Fibroblast of peridontal ligament (primary cell): ENCODE results near the gene STAT4.
A peak's percentile ranks its signal among the peaks of the same experiment; 100 is the strongest.

Experiments
- DNase-seq: peaks from one replicate; pipeline ENCODE4 v3.0.0-alpha.2; 2010; ENCODE audit errors: extremely low read depth

Gene STAT4

DNA sequence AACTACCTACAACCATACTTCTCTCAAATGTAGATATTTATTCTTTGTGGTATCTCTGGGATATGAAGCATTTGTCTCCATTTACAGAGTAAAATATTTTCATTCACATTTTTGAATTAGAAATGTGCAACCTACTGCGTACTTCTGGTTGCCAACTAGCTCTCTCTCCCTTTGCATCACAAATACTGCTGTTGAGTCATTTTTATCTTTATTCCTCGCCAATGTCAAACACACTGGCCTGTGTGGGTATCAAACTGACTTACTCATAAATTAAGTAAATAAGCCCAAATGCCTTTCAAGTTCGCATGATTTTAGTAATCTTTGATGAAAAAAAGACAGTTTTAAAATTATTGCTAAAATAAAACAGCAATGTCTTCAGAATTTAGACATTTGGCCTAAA, 67.3 kb downstream of the STAT4 start:
- no peak for DNase-seq

DNA sequence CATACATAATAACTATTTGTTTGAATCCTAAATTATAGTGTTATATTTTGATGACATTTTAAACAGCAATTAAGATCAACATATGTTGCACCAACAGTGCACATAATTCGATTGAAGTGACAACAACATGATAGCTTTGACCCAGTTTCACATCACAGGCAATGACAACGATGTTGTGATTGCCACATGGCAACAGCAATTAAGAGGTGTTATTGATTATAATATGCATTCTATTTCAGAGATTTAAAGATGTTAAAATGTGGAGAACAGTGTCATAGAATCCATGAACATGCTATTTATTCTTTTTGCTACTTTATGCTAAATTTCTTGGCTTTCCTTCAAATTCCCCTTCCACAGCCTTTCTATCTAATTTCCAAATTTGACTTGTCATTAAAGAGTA, 68.5 kb downstream of the STAT4 start:
- DNase-seq, result no peak

DNA sequence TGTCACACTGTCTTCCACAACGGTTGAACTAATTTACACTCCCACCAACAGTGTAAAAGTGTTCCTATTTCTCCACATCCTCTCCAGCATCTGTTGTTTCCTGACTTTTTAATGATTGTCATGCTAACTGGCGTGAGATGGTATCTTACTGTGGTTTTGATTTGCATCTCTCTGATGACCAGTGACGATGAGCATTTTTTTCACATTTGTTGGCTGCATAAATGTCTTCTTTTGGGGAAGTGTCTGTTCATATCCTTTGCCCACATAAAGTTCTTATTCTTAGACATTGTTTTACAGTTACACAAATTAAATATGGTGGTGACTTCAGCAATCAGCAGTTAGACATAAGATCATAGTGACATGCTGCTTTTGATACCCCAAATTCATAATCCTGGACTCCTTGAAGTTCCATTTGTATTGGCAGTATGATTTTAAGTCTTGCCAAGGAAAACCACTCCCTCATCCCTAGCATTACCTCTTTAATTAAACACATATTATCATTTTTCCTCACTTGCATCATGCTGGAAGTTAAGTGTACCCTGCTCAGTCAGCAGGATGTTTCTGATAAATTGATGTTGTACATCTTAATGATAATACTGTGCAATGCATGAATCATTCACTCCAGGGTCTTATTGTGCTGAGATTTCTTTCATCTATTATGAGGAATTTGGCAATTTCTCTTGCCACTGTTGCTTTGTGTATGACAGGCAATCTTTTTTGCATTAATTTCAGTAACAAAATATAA, 69.2 kb downstream of the STAT4 start:
- no peak for DNase-seq

DNA sequence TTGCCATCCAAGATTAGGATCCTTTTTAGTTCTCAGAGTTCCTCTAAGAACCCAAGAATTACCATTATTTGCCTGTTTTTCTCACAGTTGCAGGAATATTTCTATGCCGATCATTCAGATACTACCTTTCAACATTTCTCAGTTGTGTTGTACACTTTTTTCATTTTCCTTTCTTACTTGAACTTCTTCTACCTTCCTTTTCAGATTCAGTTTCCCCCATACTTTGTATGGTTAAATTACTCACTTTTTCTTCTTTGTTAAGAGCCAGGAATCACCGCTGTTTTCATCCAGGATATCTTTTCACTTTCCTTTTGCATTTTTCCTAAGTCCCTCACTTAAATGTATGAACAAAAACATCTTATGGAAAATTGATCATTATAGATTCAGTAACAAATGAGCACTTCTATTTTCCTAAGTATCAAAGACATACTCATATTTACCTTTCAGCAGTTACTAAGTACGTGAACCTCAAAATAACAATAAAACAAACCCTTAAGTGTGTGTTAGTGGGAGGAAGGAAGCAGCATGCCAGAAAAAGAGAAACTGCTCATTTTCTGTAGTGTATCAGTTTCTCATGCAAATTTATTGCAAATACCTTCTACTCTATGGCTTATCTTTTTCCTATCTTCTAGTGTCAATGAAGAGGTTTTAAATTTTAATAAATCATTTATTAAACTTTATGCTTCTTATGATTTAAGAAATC, 72.5 kb downstream of the STAT4 start:
- DNase-seq, result peak; percentile 36

DNA sequence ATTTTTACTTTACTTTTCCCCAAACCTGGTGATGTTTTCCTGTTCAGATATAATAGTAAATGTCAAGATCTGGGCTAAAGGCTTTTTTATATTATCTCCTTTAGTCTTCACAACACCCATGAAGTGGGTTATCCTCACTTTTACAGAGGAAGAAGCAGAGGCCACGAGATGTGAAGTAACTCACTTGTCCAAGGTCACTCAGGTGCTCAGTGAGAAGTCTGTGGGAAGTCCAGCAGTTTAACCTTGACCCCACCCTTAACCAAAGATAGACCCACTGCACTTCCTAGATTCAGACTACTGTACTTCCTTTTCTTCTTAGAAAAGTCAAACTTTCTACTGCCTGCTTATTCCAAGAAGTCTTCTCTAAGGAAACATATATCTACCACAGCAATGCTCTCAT, 80.5 kb downstream of the STAT4 start:
- DNase-seq, result no peak

DNA sequence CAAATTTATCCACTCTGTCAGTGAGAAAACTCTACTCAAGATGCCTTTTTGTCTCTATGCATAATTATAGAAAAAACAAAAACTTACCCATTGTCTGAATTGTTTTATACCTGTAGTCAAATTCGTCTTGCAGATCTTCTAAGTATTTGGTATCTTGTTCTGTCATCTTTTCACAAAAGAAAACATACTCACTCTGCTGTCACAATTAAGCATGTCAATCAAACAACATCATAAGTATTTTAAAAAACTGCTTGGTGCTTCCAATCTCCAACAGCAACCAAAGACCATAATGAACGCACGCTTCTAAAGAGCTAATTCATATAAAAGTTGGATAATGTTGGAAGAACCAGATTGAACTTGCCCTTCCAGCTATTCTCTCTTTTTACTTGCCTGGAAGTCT, 81.2 kb downstream of the STAT4 start:
- DNase-seq, result no peak

DNA sequence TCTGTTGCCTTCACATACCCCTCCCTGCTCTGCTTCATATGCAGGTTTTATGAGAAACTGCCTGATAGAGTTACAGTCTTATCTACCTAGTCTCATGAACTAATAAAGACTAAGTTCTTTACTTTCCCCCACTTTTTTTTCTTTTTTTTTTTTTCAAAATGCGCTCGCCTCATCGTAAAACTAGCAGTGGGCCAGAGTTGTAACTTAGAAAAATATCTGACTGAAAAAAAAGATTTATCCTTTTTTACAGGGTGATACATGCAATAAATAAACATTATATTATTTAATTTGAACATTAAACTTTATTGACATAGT, 83.9 kb downstream of the STAT4 start:
- no peak for DNase-seq

DNA sequence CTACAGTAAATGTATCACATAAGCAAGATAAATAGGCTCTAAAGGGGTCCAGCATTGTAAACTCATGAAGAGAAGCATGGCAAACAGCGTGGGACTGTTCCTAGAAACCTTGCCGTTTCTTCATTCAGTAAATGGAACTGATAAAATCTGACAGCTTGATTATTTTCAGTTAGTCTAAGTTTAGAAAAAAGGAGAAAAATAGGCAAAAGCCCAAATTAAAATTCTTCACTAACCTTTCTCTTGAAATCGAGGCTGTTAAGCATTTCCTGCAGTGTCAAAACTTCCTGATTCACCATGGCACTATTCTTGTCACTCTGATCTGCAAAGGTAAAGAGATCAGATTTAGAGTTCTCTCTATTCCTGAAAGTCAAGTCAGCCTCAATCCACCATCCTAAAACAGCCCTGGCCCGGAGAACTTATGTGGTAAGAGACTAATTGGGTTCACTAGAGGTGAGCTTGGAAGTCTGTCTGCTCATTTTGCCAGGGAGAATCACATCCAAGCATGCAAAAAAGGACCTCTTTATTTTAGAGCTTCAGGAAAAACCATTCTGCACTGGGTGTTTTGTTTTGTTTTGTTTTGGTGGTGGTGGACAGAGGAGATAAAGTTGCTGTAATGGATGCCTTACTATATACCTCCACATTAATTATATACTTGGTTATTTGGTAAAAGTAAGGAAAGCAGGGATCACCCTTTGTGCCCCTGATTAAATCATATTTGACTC, 84.4 kb downstream of the STAT4 start:
- DNase-seq, result no peak

DNA sequence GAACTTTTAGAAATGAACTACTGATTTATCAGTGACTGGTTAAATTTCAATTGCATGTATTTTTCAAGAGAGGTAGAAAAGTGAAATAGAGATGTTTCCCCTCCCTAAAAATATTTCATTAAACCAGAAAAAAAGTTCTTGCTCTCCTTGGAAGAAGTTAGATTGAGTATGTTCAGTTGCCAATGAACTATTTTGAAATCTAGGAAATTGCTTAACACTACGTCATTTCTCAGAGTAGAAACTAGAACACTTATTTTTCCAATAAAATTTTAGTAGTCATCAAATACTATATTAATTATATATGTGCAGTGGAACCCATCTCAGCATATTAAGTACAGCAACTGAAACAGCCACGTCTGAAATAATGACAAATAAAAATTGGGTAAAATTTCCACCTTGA, 85.0 kb downstream of the STAT4 start:
- DNase-seq, result peak; percentile 39

DNA sequence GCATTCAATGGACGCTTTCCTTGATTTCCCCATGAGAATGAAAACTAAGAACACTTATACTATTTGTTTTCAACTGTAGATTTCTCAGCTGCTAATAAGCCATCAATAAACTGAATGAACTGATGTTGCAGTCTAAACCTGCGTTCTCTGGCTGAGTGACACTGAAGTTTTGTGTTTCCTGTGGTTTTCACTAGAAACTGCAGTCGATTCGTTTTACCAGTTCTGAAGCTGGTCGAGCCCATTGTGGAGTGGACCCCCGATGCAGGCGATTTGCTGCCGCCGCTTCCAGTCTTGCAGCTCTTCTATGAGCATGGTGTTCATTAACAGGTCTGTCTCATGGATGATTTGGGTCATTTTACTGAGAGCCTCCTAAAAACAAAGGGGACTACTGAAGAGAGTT, 86.2 kb downstream of the STAT4 start:
- DNase-seq, result no peak

DNA sequence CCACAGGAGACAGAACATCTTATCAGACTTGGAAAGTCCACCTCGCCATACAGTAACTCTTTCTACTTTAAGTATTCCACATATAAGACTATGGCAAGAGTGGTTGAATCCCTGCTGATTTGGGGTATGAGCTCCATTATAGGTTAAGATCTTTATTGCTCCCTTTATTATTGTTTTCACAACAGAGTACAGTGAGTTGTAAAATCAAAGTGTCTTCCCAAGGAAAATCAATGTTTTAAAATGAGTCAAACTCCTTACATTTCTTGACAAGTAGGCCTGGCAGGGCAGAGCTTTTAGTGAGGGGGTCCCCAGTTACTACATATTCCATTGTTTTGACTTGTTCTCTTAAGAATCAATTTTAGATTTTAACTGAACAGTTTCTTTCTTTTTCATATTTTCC, 87.2 kb downstream of the STAT4 start:
- no peak for DNase-seq

DNA sequence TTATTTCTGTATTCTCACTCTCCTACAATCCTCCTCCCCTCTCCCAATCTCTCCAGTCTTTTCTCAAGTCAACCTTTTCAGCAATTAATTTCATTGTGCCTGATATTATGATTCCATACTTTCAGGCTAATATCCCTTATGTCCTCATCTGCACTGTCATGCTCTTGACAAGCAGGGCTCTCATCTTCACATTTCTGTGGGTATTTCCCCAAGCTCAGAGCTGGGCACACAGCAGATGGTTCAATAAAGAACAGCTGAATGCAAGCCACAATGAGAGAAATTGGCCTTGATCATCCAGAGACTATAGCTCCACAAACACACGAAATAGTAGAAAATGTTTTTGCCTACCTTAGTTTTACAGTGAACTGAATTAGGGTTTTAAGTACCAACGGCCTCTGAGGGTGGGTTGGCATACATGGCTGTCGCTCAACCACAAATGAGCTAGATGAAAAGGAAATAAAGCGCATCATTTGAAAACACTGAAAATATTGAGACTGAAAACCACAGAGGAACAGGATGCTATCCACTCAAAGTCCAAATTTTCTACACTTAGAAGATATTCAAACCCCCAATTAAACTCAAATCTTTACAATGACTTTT, 89.3 kb downstream of the STAT4 start:
- DNase-seq, result no peak

DNA sequence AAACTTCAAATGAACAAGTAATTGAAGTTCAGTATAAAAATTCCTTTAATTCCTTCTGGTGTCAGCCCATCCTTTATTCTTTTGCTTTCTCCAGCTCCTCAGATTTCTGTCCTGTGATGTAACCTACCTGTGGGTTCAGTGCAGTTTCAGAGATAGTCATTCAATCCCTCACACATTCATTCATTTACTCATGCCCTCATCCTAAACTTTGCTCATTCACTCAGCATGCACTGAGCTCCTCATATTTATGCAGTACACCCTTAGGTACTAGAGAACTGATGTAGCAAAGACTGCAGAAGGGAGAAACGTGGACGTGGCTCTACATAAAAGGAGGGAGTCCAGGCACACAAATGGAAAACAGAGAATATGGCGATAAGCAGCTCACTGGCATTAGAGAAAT, 91.5 kb downstream of the STAT4 start:
- no peak for DNase-seq

DNA sequence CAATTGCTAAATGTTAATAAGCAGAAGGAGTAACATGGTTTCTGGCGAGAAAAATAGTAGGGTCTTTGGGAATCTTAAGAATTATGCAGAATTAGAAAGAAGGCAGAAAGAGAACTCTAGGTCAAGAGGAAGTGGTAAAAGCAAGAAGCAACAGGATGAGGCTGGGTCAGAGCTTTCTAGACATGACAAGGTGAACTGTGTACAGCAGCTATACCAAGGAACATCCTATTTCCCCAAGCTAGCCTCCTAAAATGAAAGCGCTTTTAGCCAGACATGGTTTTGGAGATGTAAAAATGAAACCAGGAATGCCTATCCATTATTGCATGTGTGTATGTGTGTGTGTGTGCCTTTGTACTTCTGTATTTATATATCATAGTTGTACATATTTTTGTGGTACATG, 94.6 kb downstream of the STAT4 start:
- DNase-seq, result no peak

DNA sequence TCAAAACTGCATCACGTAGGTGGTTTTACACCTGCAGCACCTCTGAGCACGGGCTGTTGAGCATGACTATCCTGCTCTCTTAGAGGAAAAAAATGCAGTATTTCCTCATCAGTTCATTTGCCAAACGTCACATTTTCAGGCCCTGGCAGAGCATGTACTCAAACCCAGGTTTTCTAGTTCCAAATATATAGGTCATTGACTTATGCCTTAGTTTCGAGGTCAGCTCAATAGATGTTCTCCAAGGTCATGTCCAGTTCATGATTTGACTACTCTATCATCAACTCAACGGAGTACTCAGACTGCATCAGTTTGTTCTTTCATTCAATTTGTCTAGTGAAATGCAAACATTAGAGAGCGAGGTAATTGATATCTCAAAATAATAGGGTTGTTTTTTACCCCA, 97.5 kb downstream of the STAT4 start:
- DNase-seq, result no peak

DNA sequence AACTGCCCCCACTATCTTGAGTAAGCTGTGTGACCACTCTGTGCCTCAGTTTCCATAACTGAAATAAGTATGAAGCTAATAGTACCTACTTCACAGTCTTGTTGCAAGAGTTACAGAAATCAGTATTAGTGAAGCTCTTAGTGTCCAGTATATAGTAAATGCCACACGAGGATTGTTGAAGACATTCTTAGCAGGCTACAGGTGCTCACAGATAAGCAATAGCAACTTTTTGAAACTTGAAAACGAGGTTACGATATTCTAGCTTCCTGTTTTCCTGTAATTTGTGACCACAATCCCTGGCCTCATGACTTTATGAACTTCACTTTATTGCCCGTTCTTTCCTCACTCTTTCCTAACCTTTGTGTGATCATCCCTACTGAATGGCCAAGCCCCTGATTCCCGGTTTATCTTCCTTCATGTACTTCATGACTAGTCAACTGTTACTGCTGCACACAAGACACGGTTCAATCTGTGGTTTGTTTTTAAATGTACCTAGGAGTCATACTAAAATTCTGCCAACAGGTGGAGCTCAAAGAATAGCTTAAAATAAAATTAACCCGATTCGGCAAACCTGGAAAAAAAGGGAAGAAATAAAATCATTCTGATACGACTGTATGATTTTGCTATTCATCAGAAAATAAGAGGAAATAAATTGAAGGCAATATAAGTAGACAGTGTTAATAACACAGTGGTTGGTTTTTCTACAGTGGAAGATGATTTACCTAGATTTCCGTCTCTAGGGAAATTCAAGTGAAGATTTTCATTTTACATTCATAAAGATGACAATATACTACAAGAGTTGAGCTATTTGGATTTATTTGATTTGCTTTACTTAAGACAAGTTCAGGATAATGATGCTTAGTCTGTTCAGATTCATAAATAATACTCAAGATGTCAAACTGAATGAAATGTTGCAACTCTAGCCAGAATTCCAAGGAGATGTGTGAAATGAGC, 98.7 kb downstream of the STAT4 start:
- DNase-seq, result peak; percentile 87

DNA sequence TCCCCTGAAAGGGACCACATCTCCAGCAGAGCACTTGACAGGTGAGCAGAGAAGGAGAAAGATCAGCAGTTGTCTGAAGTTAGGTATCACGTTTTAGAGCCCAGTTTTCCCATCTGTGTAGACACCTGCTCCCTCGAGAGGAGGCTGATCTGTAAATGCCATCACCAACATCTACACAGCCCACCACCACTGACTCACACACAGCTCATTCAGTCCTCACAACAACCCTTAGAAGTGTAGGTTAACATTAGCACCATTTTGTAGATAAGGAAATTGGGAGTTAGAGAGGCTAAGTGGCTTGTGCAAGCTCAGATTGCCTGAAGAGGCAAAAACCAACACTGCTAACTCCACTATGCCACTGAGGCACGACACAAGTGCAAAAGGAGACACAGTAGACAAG, 99.6 kb downstream of the STAT4 start:
- DNase-seq, result no peak

DNA sequence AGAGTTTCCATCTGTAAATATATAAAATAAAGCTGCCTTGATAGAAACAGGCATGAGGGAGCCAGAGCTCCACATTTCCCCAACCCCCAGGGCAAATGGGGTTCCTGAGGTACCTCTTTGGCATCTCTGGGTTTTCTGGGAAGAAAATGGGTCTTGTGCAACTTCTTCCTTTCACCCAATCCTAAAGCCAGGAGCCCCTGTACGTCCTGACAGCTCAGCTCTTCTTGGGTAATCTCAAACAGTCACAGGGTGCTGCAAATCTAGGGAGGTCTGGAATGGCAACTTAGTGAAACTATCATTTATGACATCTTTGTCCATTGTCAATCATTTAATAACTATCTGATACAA, 100.2 kb downstream of the STAT4 start:
- peak; percentile 87 for DNase-seq

DNA sequence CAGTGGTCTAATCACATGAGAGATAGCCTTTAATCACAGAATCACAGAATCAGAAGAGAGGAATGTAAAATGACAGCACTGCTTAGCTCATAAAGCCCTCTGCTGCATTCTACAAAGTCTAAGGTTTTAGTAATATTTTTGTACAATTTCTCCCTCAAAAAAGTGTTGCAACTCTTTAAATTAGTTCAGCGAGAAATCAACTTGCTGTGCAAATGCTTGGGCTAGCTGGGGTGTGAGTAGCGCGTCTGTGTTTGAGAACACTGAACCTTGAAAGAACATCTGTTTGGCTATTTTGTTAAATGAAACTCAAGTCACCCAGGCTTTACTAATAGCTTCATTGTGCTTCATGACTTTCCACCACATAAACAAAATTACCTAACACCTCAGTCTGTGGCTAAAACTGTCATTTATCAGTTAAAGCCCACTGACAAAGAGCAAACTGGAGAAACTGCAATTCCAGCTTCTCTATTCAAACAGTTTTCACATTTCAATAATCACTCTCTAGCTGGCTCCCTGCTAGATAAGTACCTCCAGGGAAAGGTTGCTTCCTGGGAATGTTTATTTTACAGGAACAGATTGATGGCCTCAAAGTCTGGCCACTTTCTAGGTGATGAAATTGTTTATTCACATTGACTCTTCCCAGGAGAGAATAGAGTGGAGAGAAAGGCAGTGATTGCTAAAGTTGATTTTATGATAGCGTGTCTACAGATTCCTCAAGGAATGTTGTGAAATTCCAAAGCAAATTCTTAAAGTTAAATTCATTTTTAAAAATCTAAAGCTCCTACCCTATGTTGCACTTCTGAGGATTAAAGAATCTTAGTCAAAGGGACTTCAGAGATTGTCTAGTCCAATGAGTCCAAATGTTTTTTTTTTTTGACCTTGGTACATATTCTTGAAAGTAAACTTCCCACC, 100.8 kb downstream of the STAT4 start:
- DNase-seq, result peak; percentile 92

DNA sequence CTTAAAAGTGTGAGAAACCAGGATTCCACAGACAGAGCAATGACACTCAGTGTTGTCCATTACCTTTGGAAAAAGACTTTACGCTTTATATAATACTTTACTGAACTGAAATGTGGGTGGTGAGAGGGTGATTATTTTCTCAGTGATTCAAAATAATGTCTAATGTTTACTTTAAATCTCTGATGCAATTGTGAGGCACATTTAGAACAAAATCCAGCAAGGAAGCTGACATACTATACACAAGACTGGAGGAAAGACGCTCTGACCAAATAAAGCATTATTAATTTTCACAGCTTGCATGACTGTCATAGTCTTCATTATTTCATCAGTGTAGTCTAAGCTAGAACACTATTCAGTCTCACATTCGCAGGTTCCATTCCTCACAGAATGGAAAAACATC, 102.7 kb downstream of the STAT4 start:
- peak; percentile 69 for DNase-seq

DNA sequence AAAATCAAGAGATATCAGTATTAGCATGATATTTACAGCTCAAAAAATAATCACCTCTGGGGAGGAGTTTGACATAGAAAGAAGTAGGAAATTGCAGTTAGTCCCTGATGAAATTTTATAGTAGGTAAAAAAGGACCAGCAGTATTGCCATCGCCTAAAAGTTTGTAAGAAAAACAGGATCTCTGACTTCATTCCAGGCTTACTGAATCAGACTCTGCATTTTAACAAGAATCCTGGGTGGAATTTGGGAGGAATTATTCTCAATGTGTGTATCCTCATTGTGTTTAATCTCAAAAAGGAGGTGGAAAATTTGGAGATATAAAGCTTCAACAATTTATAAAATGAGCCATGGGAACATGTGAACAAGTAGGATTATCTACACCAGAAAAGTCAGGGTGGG, 105.7 kb downstream of the STAT4 start:
- DNase-seq, result peak; percentile 56
